ENCODE data around the gene AMDHD2.

DNA sequence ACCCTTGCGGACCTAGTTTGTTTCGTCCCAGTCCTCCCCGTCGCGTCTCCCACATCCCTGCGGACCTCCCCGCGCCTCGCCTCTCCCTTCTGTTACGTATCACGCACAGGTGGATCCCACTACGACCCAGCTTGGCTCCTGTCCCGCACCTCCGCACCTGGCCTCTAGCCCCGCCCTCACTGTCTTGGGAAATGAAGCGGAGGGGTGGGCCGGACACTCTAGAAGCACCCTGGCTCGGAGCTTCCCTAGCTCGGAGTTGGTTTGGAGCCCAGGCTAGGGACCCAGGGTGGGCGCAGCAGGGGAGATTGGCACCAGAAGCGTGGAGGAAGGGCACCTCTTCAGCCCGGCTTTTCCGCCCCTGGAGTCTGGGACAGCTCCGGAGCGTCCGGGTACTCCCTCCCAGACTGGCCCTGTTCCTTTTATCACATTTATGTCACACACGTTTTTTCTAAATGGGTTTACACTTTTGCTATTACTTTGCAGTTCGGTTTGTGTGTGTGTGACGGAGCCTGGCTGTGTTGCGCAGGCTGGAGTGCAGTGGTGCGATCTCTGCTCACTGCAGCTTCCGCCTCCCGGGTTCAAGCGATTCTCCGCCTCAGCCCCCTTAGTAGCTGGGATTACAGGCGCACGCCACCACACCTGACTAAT is 12.4 kb downstream of the AMDHD2 start:
- TF ChIP-seq, protein P1, sequence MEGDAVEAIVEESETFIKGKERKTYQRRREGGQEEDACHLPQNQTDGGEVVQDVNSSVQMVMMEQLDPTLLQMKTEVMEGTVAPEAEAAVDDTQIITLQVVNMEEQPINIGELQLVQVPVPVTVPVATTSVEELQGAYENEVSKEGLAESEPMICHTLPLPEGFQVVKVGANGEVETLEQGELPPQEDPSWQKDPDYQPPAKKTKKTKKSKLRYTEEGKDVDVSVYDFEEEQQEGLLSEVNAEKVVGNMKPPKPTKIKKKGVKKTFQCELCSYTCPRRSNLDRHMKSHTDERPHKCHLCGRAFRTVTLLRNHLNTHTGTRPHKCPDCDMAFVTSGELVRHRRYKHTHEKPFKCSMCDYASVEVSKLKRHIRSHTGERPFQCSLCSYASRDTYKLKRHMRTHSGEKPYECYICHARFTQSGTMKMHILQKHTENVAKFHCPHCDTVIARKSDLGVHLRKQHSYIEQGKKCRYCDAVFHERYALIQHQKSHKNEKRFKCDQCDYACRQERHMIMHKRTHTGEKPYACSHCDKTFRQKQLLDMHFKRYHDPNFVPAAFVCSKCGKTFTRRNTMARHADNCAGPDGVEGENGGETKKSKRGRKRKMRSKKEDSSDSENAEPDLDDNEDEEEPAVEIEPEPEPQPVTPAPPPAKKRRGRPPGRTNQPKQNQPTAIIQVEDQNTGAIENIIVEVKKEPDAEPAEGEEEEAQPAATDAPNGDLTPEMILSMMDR (IDR thresholded peaks at IDR 0.05), result peak in 1 of 4 experiments; percentile 14
- TF ChIP-seq POLR2A (IDR thresholded peaks at IDR 0.05), result no peak
